ENCODE data around the gene DHX16. TPM values are rescaled to one million over a fixed set of nuclear protein-coding genes. Genes with fewer than 3 reads are reported as not detected.

The DHX16 gene
- total and polyA plus RNA-seq, 9 of the 15 experiments (the other 6 are each of a cell fraction or from before 2014, with no cell fraction given), result 14.6 to 66.1 (median 47.5) TPM

DNA sequence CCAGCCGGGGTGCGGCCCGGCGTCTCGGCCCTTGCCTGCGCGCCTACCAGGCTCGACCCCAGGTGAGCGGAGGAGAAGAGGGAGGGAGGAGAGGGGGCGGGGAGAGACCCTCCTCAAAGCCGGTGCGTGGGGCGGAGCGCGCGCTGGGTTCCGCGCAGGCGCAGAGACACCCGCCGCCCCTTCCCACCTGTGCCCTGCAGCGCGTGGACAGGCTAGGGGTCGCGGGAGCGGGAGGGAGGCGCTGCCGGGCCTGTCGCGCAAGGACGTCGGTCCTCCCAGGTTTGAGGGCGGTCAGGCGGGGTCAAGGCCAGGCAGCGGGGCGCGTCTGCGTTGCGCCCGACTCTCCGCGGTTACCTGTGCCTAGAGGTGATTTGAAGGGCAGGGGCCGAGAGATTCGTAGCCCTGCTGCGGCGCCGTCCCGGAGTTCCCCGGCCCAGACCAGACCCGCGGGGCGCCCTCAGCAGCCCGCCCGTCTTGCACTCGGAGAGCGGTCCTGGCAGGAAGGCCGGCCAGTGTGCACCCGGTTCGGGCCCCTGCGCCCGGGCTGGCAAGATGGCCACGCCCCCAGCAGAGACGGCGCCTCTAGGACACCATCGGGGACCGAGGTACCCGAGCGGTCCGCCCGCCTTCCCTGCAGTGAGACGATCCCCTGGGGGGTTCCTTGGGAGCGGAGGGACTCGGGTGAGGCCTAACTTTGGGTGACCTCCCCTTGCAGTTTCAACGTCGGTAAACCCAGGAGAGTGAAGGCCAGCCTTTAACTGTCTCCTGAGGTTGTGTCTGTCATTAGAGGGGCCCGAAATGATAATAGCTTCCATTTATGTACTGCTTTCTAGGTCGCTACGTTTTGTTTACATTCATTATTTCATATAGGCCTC lies 25.3 kb downstream of the DHX16 start (continued):
- TF ChIP-seq RAD21 (CRISPR knock-in tag; conservative IDR thresholded peaks at IDR 0.05 in 1 of 2, IDR thresholded peaks at IDR 0.05 in 1 of 2), result peak in 1 of 2 experiments; percentile 2; a peak in 1 of 4 replicates
- peak in 1 of 2 experiments; percentile 19; a peak in 1 of 4 replicates for TF ChIP-seq MLLT1 (IDR thresholded peaks at IDR 0.05)
- peak; percentile 21 for TF ChIP-seq FOXP1 (CRISPR knock-in tag; IDR thresholded peaks at IDR 0.05)
- TF ChIP-seq SRSF3 (IDR thresholded peaks at IDR 0.05; ENCODE audit: insufficient read depth, low read length), result 0 out of 2 replicates have a peak, but pooled peaks have one; percentile 45
- TF ChIP-seq ZNF3 (CRISPR knock-in tag; IDR thresholded peaks at IDR 0.05), result no peak
- TF ChIP-seq PHF20 (IDR thresholded peaks at IDR 0.05; ENCODE audit: partially characterized antibody), result peak; percentile 9
- TF ChIP-seq GTF2A2 (tag; IDR thresholded peaks at IDR 0.05), result peak; percentile 67; the same call in 1 of the 2 replicates
- TF ChIP-seq STAT5B (CRISPR knock-in tag; IDR thresholded peaks at IDR 0.05), result no peak
- peak; percentile 53; the same call in 1 of the 2 replicates for TF ChIP-seq STAG1 (CRISPR knock-in tag; IDR thresholded peaks at IDR 0.05; ENCODE audit: borderline replicate concordance)
- TF ChIP-seq SUPT5H (IDR thresholded peaks at IDR 0.05), result peak; percentile 85
- no peak for TF ChIP-seq ZNF384 (IDR thresholded peaks at IDR 0.05; ENCODE audit: low read depth, low read length)
- TF ChIP-seq NR2C2 (CRISPR knock-in tag; IDR thresholded peaks at IDR 0.05), result peak; percentile 77
- TF ChIP-seq NR2C2 (tag; IDR thresholded peaks at IDR 0.05), result peak; percentile 85
- no peak for TF ChIP-seq PATZ1 (CRISPR knock-in tag; IDR thresholded peaks at IDR 0.05; ENCODE audit: borderline replicate concordance)
- no peak for TF ChIP-seq SMARCA5 (IDR thresholded peaks at IDR 0.05)
- TF ChIP-seq ZBTB9 (CRISPR knock-in tag; IDR thresholded peaks at IDR 0.05), result peak; percentile 9; the same call in 1 of the 2 replicates
- TF ChIP-seq ZBTB5 (IDR thresholded peaks at IDR 0.05), result no peak
- no peak for TF ChIP-seq ATF1 (CRISPR knock-in tag; IDR thresholded peaks at IDR 0.05)
- TF ChIP-seq ATF1 (tag; IDR thresholded peaks at IDR 0.05), result peak; percentile 65
- TF ChIP-seq HDAC1 (IDR thresholded peaks at IDR 0.05), result peak in 1 of 2 experiments; percentile 92; a peak in 2 of 4 replicates

All from K562 (cell line).